Bronchial epithelial cell (primary cell): ENCODE results near the gene KRT14. TPM values are rescaled to one million over a fixed set of nuclear protein-coding genes. Genes with fewer than 3 reads are reported as not detected.
A peak's percentile ranks its signal among the peaks of the same experiment; 100 is the strongest.

Experiments
- DNase-seq: peaks from one replicate; pipeline ENCODE4 v3.0.0-alpha.2; 2010; ENCODE audit warnings: low read depth
- FAIRE-seq: peaks from 2 replicates; lab custom pipeline; 2011; peaks lifted over from hg19 to GRCh38; lab: Jason Lieb, UNC
- H3K27me3 ChIP-seq: 2 replicates; pipeline ENCODE4 v1.5.1; 2011; ENCODE audit warnings: low read length; ENCODE audit not compliant: control insufficient read depth, insufficient read depth
- H3K36me3 ChIP-seq: 2 replicates; pipeline ENCODE4 v1.5.1; 2011; ENCODE audit warnings: low read length; ENCODE audit not compliant: control insufficient read depth, insufficient read depth
- H3K4me3 ChIP-seq: 2 replicates; pipeline ENCODE4 v1.5.1; 2011; ENCODE audit warnings: mild to moderate bottlenecking, low read depth, low read length, control low read depth
- total RNA-seq: library from RNA; depleted of rRNA; stranded (reverse); fragments of >200 nt; gene quantifications from 2 replicates; pipeline ENCODE4 v1.2.1, GENCODE V29; 2014
- TF ChIP-seq, protein P1 (sequence below): IDR thresholded peaks from 2 replicates; pipeline ENCODE4 v1.5.1; 2011; ENCODE audit warnings: mild to moderate bottlenecking, moderate library complexity, low read length, control low read depth, inconsistent platforms; ENCODE audit not compliant: insufficient read depth, severe bottlenecking

KRT14 gene
- total RNA-seq, result 463 and 1,445 TPM in 2 replicates

DNA sequence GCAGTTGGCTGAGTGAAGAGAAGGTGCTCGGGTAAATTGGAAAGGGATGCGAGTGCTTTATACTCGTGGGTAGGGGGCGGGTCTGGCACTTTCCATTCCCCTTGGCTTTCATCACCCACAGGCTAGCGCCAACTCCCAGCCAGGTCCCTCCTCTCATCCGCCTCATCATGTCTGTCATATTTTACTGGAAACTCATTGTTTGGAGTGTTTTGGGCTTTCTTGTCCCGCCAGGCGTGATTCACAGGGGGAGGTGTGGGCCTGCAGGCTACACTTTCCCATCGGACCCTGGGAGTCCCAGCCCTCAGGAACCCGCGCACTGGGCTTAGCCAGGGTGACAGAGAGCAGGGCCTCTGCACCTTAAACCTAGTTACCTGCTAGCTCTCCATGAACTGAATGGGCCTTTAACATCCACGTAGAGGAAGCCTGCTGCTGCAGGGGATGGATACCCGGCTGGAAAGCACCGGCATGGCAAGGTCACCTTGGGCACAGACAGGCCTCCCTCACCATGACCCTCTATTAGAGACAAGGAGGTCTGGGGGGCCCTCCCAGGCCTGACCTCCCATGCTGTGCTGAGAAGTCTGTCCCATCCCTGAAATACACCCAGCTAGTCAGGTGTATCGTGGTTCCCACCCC is at the start of gene KRT14:
Gene KRT14 (minus strand): TSS at position 33 of the 633 bp plus-strand sequence. CDS start 61 bp downstream, outside the sequence.
- peak; percentile 89 for DNase-seq
- Histone ChIP-seq H3K4me3 (peak within 1 kb of the TSS; percentile 15), H3K27me3 (no peaks in the 10 kb centered on the region), H3K36me3 (peaks cover 5% of the 10 kb centered on the region)
- TF ChIP-seq, protein P1, sequence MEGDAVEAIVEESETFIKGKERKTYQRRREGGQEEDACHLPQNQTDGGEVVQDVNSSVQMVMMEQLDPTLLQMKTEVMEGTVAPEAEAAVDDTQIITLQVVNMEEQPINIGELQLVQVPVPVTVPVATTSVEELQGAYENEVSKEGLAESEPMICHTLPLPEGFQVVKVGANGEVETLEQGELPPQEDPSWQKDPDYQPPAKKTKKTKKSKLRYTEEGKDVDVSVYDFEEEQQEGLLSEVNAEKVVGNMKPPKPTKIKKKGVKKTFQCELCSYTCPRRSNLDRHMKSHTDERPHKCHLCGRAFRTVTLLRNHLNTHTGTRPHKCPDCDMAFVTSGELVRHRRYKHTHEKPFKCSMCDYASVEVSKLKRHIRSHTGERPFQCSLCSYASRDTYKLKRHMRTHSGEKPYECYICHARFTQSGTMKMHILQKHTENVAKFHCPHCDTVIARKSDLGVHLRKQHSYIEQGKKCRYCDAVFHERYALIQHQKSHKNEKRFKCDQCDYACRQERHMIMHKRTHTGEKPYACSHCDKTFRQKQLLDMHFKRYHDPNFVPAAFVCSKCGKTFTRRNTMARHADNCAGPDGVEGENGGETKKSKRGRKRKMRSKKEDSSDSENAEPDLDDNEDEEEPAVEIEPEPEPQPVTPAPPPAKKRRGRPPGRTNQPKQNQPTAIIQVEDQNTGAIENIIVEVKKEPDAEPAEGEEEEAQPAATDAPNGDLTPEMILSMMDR, result no peak
- no peak for FAIRE-seq

DNA sequence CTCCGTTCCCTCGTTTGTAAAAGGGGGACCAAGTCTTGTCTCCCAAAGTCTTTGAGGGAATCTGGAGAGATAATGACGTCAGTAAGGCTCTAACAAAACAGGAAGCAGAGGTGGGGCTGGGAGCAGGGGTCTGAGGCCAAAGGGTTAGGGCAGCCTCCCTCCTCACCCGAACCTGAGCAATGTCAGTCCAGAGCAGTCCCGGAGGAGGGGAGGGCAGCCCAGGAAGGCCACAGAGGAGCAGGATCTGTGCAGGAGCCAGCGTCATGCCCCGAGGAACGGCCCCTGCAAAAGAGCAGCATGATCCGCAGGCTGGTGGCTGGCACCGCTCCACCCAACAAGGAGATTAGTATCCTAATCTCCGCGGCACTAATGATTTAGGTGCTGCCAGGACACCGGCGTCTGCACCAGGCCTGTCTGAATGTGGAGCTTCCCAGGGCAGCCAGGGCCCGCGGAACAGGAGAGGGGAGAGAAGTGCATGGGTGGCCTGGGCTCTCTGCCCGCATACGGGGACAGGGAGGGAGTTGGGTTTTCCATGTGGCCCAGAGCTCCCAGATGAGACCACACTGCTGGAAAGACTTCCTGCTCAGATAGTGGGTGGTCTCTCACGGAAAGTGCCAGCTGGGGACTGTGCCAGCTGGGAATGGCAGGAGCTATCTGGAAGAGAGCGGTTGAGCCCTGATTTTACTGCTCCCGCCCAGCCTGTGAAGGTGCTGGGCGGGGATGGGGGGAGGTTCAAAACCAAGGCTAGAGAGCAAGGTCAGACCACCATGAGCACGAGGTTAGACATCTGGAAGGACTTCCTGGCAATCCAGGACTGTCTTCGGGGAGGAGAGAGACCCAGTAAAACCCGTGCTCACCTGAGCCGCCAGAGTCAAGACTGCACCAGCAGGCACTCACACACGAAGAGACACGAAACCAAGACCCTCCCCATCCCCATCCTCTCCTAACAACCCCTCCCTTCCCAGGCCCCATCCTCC is 48.7 kb upstream of the KRT14 start:
- no peak overlapping the region for H3K4me3 ChIP-seq
- TF ChIP-seq, protein P1, result no peak
- no peaks in the 10 kb centered on the region for H3K27me3 ChIP-seq
- H3K36me3 ChIP-seq, result no peaks in the 10 kb centered on the region
- FAIRE-seq (peak; percentile 28), DNase-seq (no peak)

DNA sequence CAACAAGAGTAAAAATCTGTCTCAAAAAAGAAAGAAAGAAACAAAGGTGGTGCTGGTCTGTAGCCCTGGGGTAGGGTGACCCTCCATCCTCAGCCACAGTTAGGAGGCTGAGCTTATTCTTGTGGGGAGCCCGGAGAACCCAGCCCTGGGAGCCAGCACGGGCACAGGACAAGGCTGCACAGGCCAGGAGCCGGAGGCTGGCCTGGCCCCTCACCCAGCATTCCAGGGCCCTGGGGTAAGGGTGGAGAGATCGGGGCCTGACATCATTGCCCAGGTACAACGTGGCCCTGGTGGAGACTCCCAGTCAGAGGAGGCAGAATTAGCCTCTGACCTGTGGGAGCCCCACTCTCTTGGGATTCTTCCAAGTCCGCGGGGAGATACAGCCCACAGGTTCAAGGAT is 47.9 kb upstream of the KRT14 start:
- H3K36me3 ChIP-seq, result no peaks in the 10 kb centered on the region
- DNase-seq, result no peak
- FAIRE-seq, result no peak
- no peak overlapping the region for H3K4me3 ChIP-seq
- H3K27me3 ChIP-seq, result no peaks in the 10 kb centered on the region
- TF ChIP-seq, protein P1, result no peak

DNA sequence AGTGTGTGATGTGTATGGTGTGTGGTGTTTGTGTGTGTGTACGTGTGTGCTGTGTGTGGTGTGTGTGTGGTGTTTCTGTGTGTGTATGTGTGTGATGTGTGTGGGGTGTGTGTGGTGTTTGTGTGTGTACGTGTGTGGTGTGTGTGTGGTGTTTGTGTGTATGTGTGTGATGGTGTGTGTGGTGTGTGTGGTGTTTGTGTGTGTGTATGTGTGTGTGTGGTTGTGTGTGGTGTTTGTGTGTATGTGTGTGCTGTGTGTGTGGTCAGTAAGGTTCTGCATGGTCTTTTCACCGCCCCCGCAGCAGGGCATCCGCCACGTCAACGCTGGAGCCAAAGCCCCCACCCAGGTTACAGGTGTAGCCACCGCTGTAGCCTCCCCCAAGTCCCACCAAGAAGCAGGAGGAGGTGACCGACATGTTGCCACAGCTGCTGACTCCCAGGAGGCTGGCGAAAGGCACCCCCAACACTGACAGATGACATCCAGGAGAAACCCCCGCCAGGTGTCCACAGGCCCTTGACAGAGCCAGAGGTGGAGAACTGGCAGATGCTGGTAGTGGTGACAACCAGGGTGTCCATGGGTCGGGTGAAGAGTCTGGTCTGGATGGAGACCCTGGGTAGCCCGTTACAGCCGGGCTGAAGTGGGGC is 47.0 kb upstream of the KRT14 start:
- H3K4me3 ChIP-seq, result no peak overlapping the region
- H3K36me3 ChIP-seq, result no peaks in the 10 kb centered on the region
- FAIRE-seq (peak; percentile 100), DNase-seq (no peak)
- TF ChIP-seq, protein P1, result no peak
- no peaks in the 10 kb centered on the region for H3K27me3 ChIP-seq

DNA sequence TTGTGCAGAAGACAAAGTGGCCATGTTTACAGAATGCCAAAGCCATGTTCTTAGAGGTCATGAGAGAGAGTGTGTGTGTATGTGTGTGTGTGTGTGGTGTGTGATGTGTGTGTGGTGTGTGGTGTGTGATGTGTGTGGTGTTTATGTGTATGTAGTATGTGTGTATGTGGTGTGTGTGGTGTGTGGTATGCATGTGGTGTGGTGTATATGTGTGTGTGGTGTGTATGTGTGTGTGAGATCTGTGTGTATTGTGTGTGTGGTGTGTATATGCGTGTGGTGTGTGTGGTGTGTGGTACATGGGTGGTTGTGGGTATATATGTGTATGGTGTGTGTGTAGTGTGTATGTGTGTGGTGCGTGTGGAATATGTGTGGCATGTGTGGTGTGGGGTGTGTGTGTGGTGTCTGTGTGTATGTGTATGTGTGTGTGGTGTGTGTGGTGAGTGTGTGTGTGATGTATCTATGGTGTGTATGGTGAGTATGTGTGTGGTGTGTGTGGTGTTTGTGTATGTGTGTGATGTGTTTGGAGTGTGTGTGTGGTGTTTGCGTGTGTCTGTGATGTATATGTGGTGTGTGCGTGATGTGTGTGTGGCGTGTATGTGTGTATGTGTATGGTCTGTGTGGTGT is 45.9 kb upstream of the KRT14 start:
- no peak overlapping the region for H3K4me3 ChIP-seq
- TF ChIP-seq, protein P1, result no peak
- H3K27me3 ChIP-seq, result no peaks in the 10 kb centered on the region
- no peak for DNase-seq
- H3K36me3 ChIP-seq, result no peaks in the 10 kb centered on the region
- peak; percentile 100 for FAIRE-seq
